ENCODE measurements around the gene PTPRU.
A peak's percentile ranks its signal among the peaks of the same experiment; 100 is the strongest.

PTPRU gene

DNA sequence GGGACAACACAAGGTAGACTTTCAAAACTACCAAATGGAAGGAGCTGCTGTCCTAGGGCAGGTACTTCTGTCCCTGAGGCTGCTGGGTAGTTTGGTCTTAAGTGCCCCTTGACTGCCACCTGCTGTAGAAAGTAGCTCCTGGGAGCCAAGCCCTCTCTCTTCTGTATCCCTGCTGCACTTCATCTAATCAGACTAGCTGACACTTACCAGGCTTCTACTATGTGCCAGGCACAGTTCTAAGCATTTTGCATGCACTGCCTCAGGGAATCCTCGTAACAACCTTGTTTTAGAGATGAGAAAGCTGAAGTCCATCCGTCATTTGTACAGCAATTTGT lies 38.8 kb upstream of the PTPRU start:
- TF ChIP-seq MYC (IDR thresholded peaks at IDR 0.05; ENCODE audit: low read depth, low read length): no peak
- TF ChIP-seq, protein P1, sequence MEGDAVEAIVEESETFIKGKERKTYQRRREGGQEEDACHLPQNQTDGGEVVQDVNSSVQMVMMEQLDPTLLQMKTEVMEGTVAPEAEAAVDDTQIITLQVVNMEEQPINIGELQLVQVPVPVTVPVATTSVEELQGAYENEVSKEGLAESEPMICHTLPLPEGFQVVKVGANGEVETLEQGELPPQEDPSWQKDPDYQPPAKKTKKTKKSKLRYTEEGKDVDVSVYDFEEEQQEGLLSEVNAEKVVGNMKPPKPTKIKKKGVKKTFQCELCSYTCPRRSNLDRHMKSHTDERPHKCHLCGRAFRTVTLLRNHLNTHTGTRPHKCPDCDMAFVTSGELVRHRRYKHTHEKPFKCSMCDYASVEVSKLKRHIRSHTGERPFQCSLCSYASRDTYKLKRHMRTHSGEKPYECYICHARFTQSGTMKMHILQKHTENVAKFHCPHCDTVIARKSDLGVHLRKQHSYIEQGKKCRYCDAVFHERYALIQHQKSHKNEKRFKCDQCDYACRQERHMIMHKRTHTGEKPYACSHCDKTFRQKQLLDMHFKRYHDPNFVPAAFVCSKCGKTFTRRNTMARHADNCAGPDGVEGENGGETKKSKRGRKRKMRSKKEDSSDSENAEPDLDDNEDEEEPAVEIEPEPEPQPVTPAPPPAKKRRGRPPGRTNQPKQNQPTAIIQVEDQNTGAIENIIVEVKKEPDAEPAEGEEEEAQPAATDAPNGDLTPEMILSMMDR (IDR thresholded peaks at IDR 0.05; ENCODE audit: low read depth, low read length): peak; percentile 55
- no peak overlapping the region for H3K4me3 ChIP-seq (ENCODE audit: low read depth, low read length)
- DNase-seq (ENCODE audit: low read depth): peak; percentile 60

DNA sequence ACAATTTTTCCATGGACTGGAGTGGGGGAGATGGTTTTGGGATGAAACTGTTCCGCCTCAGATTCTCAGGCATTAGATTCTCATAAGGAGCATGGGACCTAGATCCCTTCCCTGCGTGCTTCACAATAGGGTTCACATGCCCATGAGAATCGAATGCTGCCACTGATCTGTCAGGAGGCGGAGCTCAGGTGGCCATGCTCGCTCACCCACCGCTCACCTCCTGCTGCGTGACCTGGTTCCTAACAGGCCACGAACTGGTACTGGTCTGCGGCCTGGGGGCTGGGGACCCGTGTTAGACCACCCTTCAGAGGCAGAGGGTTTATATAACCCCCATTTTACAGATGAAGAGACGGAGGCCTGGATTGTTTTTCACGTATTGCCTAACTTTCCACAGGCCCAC lies 38.3 kb upstream of the PTPRU start:
- no peak for DNase-seq (ENCODE audit: low read depth)
- TF ChIP-seq POLR2A (IDR thresholded peaks at IDR 0.05; ENCODE audit: extremely low read depth, insufficient read length): no peak
- TF ChIP-seq, protein P2, sequence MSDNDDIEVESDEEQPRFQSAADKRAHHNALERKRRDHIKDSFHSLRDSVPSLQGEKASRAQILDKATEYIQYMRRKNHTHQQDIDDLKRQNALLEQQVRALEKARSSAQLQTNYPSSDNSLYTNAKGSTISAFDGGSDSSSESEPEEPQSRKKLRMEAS (IDR thresholded peaks at IDR 0.05; ENCODE audit: low read depth, low read length): no peak
- TF ChIP-seq, protein P1 (IDR thresholded peaks at IDR 0.05; ENCODE audit: low read depth, low read length): no peak
- TF ChIP-seq MYC (IDR thresholded peaks at IDR 0.05; ENCODE audit: low read depth, low read length): no peak
- H3K4me3 ChIP-seq (ENCODE audit: low read depth, low read length): no peak overlapping the region

DNA sequence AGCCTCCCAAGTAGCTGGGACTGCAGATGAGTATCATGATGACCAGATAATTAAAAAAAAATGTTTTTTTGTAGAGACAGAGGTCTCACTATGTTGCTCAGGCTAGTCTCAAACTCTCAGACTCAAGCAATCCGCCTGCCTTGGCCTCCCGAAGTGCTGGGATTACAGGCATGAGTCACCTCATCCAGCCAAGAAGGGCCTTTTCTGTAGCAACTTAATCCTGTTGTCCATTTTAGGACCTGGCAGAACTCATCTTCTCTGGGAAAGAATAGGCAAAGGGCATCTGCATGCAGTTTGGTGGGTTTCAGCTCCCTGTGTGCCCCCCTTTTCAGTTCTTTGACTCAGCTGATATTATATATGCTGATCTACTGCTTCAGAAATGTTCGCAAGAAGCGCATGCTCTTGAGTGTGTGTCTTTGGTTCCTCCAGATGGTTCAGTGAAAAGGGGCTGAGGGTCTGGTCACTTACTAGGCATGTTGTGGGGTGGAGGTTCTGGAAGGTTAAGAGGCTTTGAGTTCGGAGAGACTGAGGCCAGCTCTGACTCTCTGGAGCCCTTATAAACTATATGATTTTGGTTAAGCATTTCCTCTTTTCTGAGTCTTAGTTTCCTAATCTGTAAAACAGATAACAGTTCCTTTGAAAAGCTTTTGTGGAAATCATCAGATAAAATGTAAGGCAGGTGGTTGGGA lies 35.3 kb upstream of the PTPRU start:
- H3K4me3 ChIP-seq (ENCODE audit: low read depth, low read length): no peak overlapping the region
- TF ChIP-seq MYC (IDR thresholded peaks at IDR 0.05; ENCODE audit: low read depth, low read length) (no peak), POLR2A (IDR thresholded peaks at IDR 0.05; ENCODE audit: extremely low read depth, insufficient read length) (no peak)
- TF ChIP-seq, protein P1 (IDR thresholded peaks at IDR 0.05; ENCODE audit: low read depth, low read length): no peak
- TF ChIP-seq, protein P2 (IDR thresholded peaks at IDR 0.05; ENCODE audit: low read depth, low read length): no peak
- DNase-seq (ENCODE audit: low read depth): no peak

DNA sequence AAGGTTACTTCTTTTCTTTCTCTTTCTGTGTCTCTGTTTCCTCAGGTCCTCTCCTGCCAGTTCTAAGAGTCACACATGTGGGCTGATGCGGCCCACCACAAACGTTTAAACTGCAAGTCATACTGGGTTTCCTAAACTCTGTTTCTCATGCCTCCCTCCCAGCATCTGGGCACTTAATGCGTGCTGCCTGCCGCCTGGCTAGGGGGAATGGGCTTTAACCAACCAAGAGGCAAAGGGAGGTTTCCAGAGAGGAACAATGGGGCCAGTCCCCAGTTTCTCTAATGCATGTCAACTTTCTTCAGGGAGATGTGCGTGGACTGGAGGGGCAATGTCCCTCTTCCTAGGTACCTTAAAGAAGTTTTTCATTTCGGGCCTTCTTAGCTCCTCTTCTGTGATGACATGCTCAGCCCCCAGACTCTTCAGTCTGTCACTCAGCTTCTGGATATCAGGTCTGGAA lies 34.7 kb upstream of the PTPRU start:
- TF ChIP-seq, protein P2 (IDR thresholded peaks at IDR 0.05; ENCODE audit: low read depth, low read length): no peak
- no peak for TF ChIP-seq MYC (IDR thresholded peaks at IDR 0.05; ENCODE audit: low read depth, low read length)
- TF ChIP-seq, protein P1 (IDR thresholded peaks at IDR 0.05; ENCODE audit: low read depth, low read length): no peak
- DNase-seq (ENCODE audit: low read depth): no peak
- no peak overlapping the region for H3K4me3 ChIP-seq (ENCODE audit: low read depth, low read length)

DNA sequence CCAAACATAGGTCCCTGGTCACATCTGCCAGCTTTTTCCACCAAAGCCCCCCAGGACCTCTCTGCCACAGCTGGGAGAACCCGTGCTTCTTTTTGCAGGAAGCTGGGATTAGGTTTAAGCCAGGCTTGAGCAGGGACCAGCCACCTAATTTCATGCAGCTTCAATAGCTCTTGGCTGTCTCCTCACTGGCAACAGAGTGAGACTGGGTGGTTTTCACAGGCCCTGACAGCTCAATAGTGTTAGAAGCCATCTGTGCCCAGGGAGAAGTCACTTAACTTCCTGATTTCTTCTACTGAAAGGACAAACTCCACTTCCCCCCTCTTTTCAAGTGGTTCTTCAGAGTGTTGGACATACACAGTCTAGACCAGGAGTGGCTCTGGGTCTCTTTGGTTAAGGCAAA lies 34.3 kb upstream of the PTPRU start:
- no peak overlapping the region for H3K4me3 ChIP-seq (ENCODE audit: low read depth, low read length)
- peak; percentile 40 for DNase-seq (ENCODE audit: low read depth)
- TF ChIP-seq, protein P2 (IDR thresholded peaks at IDR 0.05; ENCODE audit: low read depth, low read length): no peak
- TF ChIP-seq MYC (IDR thresholded peaks at IDR 0.05; ENCODE audit: low read depth, low read length): no peak
- TF ChIP-seq, protein P1 (IDR thresholded peaks at IDR 0.05; ENCODE audit: low read depth, low read length): no peak
- no peak for TF ChIP-seq POLR2A (IDR thresholded peaks at IDR 0.05; ENCODE audit: extremely low read depth, insufficient read length)
